ENCODE data around the gene EPB41L4B.

DNA sequence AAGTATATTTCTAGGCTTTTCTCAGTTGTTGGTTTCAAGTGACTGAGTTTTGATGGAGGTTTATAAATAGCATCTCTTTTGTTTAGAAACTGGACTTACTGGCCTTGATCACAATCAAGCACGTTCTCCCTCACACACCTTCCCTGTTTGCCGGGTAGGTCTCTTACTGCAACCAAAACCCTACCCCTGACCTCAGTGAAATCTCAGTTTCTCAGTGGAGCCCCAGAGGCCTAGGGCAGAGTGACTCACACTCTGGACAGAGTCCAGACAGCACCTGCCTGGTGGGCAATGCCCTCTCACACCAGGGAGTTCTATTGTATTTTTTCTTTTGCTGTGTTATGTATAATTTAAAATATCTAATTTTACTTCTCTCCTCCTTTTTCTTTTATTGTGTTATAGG lies 48.4 kb upstream of the EPB41L4B start:
- TF ChIP-seq CTCF (conservative IDR thresholded peaks at IDR 0.05 in 1 of 2, IDR thresholded peaks at IDR 0.05 in 1 of 2; ENCODE audit: low read depth in 1 of 2, low read length in 2 of 2) = no peak
- no peak for TF ChIP-seq EZH2 (IDR thresholded peaks at IDR 0.05; ENCODE audit: low read length, missing control alignments)
